GM21381 (cell line): Measurements from ENCODE around the gene KATNAL1.
"Not testable (repeated sequence)": the region's sequence is repeated elsewhere in the genome, so short reads cannot be mapped to it uniquely, and the experiment has no call there.

Experiments used
- ATAC-seq: cut with Tn5 transposase; IDR thresholded peaks from one replicate; pipeline ENCODE4 v1.9.1; 2021; ENCODE audit warnings: mild to moderate bottlenecking, moderate library complexity; ENCODE audit not compliant: unreplicated experiment

KATNAL1 gene

GRCh38 chr13:30295116-30295515 is 12.2 kb downstream of the KATNAL1 start:
- ATAC-seq, result no peak

GRCh38 chr13:30294004-30294403 is 13.3 kb downstream of the KATNAL1 start:
- ATAC-seq, result no peak

GRCh38 chr13:30292325-30292724 is 15.0 kb downstream of the KATNAL1 start:
- no peak for ATAC-seq

- ATAC-seq, result no peak
Measured at GRCh38 chr13:30290812-30291436, 16.4 kb downstream of the KATNAL1 start.

GRCh38 chr13:30289533-30289932 is 17.8 kb downstream of the KATNAL1 start:
- ATAC-seq, result no peak

GRCh38 chr13:30286059-30286458 is 21.3 kb downstream of the KATNAL1 start:
- not testable (repeated sequence) for ATAC-seq

- ATAC-seq, result no peak
Measured at GRCh38 chr13:30276178-30276577, 31.2 kb downstream of the KATNAL1 start.

- no peak for ATAC-seq
Measured at GRCh38 chr13:30274083-30274482, 33.3 kb downstream of the KATNAL1 start.

GRCh38 chr13:30270035-30270434 is 37.3 kb downstream of the KATNAL1 start:
- ATAC-seq, result not testable (repeated sequence)

- ATAC-seq, result no peak
Measured at GRCh38 chr13:30268673-30269072, 38.7 kb downstream of the KATNAL1 start.

- ATAC-seq, result no peak
Measured at GRCh38 chr13:30266756-30267155, 40.6 kb downstream of the KATNAL1 start.

- ATAC-seq, result not testable (repeated sequence)
Measured at GRCh38 chr13:30259149-30259733, 48.1 kb downstream of the KATNAL1 start.

GRCh38 chr13:30257468-30258099 is 49.8 kb downstream of the KATNAL1 start:
- ATAC-seq, result no peak

- ATAC-seq, result no peak
Measured at GRCh38 chr13:30256713-30257467, 50.5 kb downstream of the KATNAL1 start.

- no peak for ATAC-seq
Measured at GRCh38 chr13:30255696-30256095, 51.7 kb downstream of the KATNAL1 start.

GRCh38 chr13:30253830-30254229 is 53.5 kb downstream of the KATNAL1 start:
- no peak for ATAC-seq

- no peak for ATAC-seq
Measured at GRCh38 chr13:30247406-30247805, 59.9 kb downstream of the KATNAL1 start.

GRCh38 chr13:30241532-30241931 is 65.8 kb downstream of the KATNAL1 start:
- ATAC-seq, result peak; percentile 83

GRCh38 chr13:30240608-30241007 is 66.7 kb downstream of the KATNAL1 start:
- no peak for ATAC-seq

- ATAC-seq, result no peak
Measured at GRCh38 chr13:30235216-30235615, 72.1 kb downstream of the KATNAL1 start.

- no peak for ATAC-seq
Measured at GRCh38 chr13:30234619-30235162, 72.7 kb downstream of the KATNAL1 start.
